Fibroblast of villous mesenchyme (primary cell): ENCODE results near the gene KLK13. TPM values are rescaled to one million over a fixed set of nuclear protein-coding genes. Genes with fewer than 3 reads are reported as not detected.
A peak's percentile ranks its signal among the peaks of the same experiment; 100 is the strongest.

Experiments used
- DNase-seq: peaks from one replicate; pipeline ENCODE4 v3.0.0-alpha.2; 2010; ENCODE audit warnings: low read depth
- H3K4me3 ChIP-seq: 2 replicates; pipeline ENCODE4 v1.5.1; 2011; ENCODE audit warnings: low read depth, mild to moderate bottlenecking, low read length
- CTCF ChIP-seq: IDR thresholded peaks from 2 replicates; pipeline ENCODE4 v1.5.1; 2012; ENCODE audit warnings: low read depth, mild to moderate bottlenecking, low read length; ENCODE audit not compliant: insufficient read depth
- total RNA-seq: library from RNA; depleted of rRNA; stranded (reverse); fragments of >200 nt; gene quantifications from 2 replicates; pipeline ENCODE4 v1.2.3, GENCODE V29; 2012

KLK13 gene
- total RNA-seq, result not detected in 2 replicates

GRCh38 chr19:51064534-51065220 lies at the start of gene KLK13:
Gene KLK13, minus strand, starts transcription at chr19:51065092. Its CDS starts 25 bp downstream, at chr19:51065067.
- no peak within 1 kb of the TSS for H3K4me3 ChIP-seq
- no peak for TF ChIP-seq CTCF

GRCh38 chr19:51114087-51114729 lies 49.3 kb upstream of the KLK13 start:
- DNase-seq, result no peak
- no peak for TF ChIP-seq CTCF
- no peak overlapping the region for H3K4me3 ChIP-seq

More at GRCh38 chr19:51064534-51065220, at the start of gene KLK13:
- DNase-seq, result no peak

GRCh38 chr19:51111606-51112005 lies 46.7 kb upstream of the KLK13 start:
- H3K4me3 ChIP-seq, result no peak overlapping the region
- DNase-seq, result no peak
- TF ChIP-seq CTCF, result peak; percentile 14

- no peak overlapping the region for H3K4me3 ChIP-seq
- no peak for DNase-seq
- no peak for TF ChIP-seq CTCF
Measured at GRCh38 chr19:51110666-51110971, 45.7 kb upstream of the KLK13 start.

GRCh38 chr19:51108805-51109146 lies 43.9 kb upstream of the KLK13 start:
- no peak for DNase-seq
- H3K4me3 ChIP-seq, result peak overlapping the region; percentile 71
- TF ChIP-seq CTCF, result no peak

- TF ChIP-seq CTCF, result no peak
- DNase-seq, result peak; percentile 99
- H3K4me3 ChIP-seq, result peak within 1 kb of the TSS; percentile 71
Measured at GRCh38 chr19:51108066-51108804, 43.3 kb upstream of the KLK13 start, which contains the start of gene CTU1. Gene CTU1, minus strand, starts transcription at chr19:51108409. Its CDS starts 3,840 bp downstream, at chr19:51104569.
